ENCODE results near the gene NIPAL1.

Gene NIPAL1

GRCh38 chr4:48043504-48043903 lies 26.9 kb downstream of the NIPAL1 start:
- DNase-seq (ENCODE audit: low read depth): no peak
- no peak overlapping the region for H3K4me3 ChIP-seq (ENCODE audit: low read length)
- TF ChIP-seq CTCF (conservative IDR thresholded peaks at IDR 0.05; ENCODE audit: low read length): no peak

GRCh38 chr4:48044298-48044697 lies 27.7 kb downstream of the NIPAL1 start:
- TF ChIP-seq CTCF (conservative IDR thresholded peaks at IDR 0.05; ENCODE audit: low read length): no peak
- no peak for DNase-seq (ENCODE audit: low read depth)

GRCh38 chr4:48046059-48046458 lies 29.5 kb downstream of the NIPAL1 start:
- DNase-seq (ENCODE audit: low read depth): no peak
- H3K4me3 ChIP-seq (ENCODE audit: low read length): no peak overlapping the region
- no peak for TF ChIP-seq CTCF (conservative IDR thresholded peaks at IDR 0.05; ENCODE audit: low read length)

More at GRCh38 chr4:48044298-48044697, 27.7 kb downstream of the NIPAL1 start:
- H3K4me3 ChIP-seq (ENCODE audit: low read length): no peak overlapping the region

GRCh38 chr4:48047421-48047844 lies 30.9 kb downstream of the NIPAL1 start:
- DNase-seq (ENCODE audit: low read depth): no peak
- H3K4me3 ChIP-seq (ENCODE audit: low read length): no peak overlapping the region
- no peak for TF ChIP-seq CTCF (conservative IDR thresholded peaks at IDR 0.05; ENCODE audit: low read length)

- no peak for TF ChIP-seq CTCF (conservative IDR thresholded peaks at IDR 0.05; ENCODE audit: low read length)
- no peak overlapping the region for H3K4me3 ChIP-seq (ENCODE audit: low read length)
- DNase-seq (ENCODE audit: low read depth): no peak
Observed at GRCh38 chr4:48047896-48048295, 31.3 kb downstream of the NIPAL1 start.

GRCh38 chr4:48049483-48049882 lies 32.9 kb downstream of the NIPAL1 start:
- DNase-seq (ENCODE audit: low read depth): no peak
- no peak overlapping the region for H3K4me3 ChIP-seq (ENCODE audit: low read length)
- TF ChIP-seq CTCF (conservative IDR thresholded peaks at IDR 0.05; ENCODE audit: low read length): no peak

- H3K4me3 ChIP-seq (ENCODE audit: low read length): no peak overlapping the region
- TF ChIP-seq CTCF (conservative IDR thresholded peaks at IDR 0.05; ENCODE audit: low read length): no peak
Observed at GRCh38 chr4:48051078-48051477, 34.5 kb downstream of the NIPAL1 start.

More at GRCh38 chr4:48051078-48051477, 34.5 kb downstream of the NIPAL1 start:
- no peak for DNase-seq (ENCODE audit: low read depth)

Measured in AG10803 (cell line).